Osteoblast (primary cell): Measurements from ENCODE around the gene TTPAL. TPM values are rescaled to one million over a fixed set of nuclear protein-coding genes. Genes with fewer than 3 reads are reported as not detected.
A peak's percentile ranks its signal among the peaks of the same experiment; 100 is the strongest.

ENCODE experiments used
- DNase-seq: peaks from one replicate; pipeline ENCODE4 v3.0.0; 2011; ENCODE audit warnings: low spot score, mixed read lengths; ENCODE audit not compliant: insufficient read length; ENCODE audit errors: missing footprints
- H2AFZ ChIP-seq: 2 replicates; pipeline ENCODE4 v1.6.0; 2011; ENCODE audit warnings: mild to moderate bottlenecking, low read length
- H3K27ac ChIP-seq: 2 replicates; pipeline ENCODE4 v1.5.1; 2011; ENCODE audit warnings: mild to moderate bottlenecking, low read depth, low read length, moderate library complexity
- H3K27me3 ChIP-seq: 2 replicates; pipeline ENCODE4 v1.6.0; 2012; ENCODE audit warnings: mild to moderate bottlenecking, control low read depth, inconsistent platforms, low read length, moderate library complexity; ENCODE audit not compliant: insufficient read depth
- H3K36me3 ChIP-seq: 2 replicates; pipeline ENCODE4 v1.5.1; 2011; ENCODE audit warnings: mild to moderate bottlenecking, low read length, control low read depth, moderate library complexity; ENCODE audit not compliant: insufficient read depth
- H3K4me1 ChIP-seq: 2 replicates; pipeline ENCODE4 v1.5.1; 2011; ENCODE audit warnings: mild to moderate bottlenecking, low read length, control low read depth, moderate library complexity; ENCODE audit not compliant: insufficient read depth
- H3K4me2 ChIP-seq: 2 replicates; pipeline ENCODE4 v1.6.0; 2011; ENCODE audit warnings: mild to moderate bottlenecking, low read length; ENCODE audit not compliant: insufficient read depth
- H3K4me3 ChIP-seq: fragments of 200-600 bp; sonication (generic); 3 replicates; pipeline ENCODE4 v1.5.1; 2012; ENCODE audit warnings: mild to moderate bottlenecking, low read length, inconsistent platforms; ENCODE audit not compliant: insufficient read depth
- H3K79me2 ChIP-seq: 2 replicates; pipeline ENCODE4 v1.6.0; 2012; ENCODE audit warnings: mild to moderate bottlenecking, low read length, control low read depth, inconsistent platforms; ENCODE audit not compliant: insufficient read depth
- H3K9me3 ChIP-seq: 2 replicates; pipeline ENCODE4 v1.5.1; 2011; ENCODE audit warnings: low read depth, low read length, control low read depth
- H4K20me1 ChIP-seq: 2 replicates; pipeline ENCODE4 v1.6.0; 2012; ENCODE audit warnings: mild to moderate bottlenecking, low read length, control low read depth; ENCODE audit not compliant: insufficient read depth
- total RNA-seq: library from RNA; depleted of rRNA; stranded (reverse); fragments of >200 nt; gene quantifications from 2 replicates; pipeline ENCODE4 v1.2.3, GENCODE V29; 2012
- TF ChIP-seq, protein P1 (sequence below): IDR thresholded peaks from 2 replicates; pipeline ENCODE4 v1.5.1; 2011; ENCODE audit warnings: mild to moderate bottlenecking, low read depth, low read length, moderate library complexity; ENCODE audit errors: extremely low read depth

Gene TTPAL
- total RNA-seq, 1 donor: 12.7 TPM

DNA sequence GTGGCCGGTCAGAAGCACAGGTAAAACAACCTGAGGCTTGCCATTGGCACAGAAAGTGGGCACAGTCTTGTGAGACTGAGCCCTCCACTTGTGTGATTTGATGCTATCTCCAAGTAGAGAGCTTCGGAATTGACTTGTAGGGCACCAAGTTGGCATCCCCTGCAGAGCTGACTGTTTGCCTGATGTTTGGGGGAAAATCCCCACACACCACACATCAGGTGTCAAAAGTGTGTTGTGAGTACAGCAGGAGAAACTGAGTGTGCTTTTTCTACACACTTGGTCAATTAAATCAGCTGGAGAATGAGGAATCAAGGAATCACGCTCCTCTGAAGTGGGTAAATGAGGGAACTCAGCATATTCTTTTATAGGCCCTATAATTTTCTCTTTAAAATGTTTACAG, 45.2 kb downstream of the TTPAL start:
- H3K9me3 ChIP-seq: no peaks in the 10 kb centered on the region
- TF ChIP-seq, protein P1, sequence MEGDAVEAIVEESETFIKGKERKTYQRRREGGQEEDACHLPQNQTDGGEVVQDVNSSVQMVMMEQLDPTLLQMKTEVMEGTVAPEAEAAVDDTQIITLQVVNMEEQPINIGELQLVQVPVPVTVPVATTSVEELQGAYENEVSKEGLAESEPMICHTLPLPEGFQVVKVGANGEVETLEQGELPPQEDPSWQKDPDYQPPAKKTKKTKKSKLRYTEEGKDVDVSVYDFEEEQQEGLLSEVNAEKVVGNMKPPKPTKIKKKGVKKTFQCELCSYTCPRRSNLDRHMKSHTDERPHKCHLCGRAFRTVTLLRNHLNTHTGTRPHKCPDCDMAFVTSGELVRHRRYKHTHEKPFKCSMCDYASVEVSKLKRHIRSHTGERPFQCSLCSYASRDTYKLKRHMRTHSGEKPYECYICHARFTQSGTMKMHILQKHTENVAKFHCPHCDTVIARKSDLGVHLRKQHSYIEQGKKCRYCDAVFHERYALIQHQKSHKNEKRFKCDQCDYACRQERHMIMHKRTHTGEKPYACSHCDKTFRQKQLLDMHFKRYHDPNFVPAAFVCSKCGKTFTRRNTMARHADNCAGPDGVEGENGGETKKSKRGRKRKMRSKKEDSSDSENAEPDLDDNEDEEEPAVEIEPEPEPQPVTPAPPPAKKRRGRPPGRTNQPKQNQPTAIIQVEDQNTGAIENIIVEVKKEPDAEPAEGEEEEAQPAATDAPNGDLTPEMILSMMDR: no peak
- H3K4me1 ChIP-seq: peaks cover 26% of the 10 kb centered on the region
- peak overlapping the region; percentile 94 for H3K4me2 ChIP-seq
- H3K27ac ChIP-seq: peak overlapping the region; percentile 100
- no peak overlapping the region for H2AFZ ChIP-seq
- peaks cover 17% of the 10 kb centered on the region for H4K20me1 ChIP-seq
- no peak for DNase-seq
- no peaks in the 10 kb centered on the region for H3K27me3 ChIP-seq
- no peaks in the 10 kb centered on the region for H3K36me3 ChIP-seq
- peaks cover 58% of the 10 kb centered on the region for H3K79me2 ChIP-seq
- H3K4me3 ChIP-seq: peak overlapping the region; percentile 99

DNA sequence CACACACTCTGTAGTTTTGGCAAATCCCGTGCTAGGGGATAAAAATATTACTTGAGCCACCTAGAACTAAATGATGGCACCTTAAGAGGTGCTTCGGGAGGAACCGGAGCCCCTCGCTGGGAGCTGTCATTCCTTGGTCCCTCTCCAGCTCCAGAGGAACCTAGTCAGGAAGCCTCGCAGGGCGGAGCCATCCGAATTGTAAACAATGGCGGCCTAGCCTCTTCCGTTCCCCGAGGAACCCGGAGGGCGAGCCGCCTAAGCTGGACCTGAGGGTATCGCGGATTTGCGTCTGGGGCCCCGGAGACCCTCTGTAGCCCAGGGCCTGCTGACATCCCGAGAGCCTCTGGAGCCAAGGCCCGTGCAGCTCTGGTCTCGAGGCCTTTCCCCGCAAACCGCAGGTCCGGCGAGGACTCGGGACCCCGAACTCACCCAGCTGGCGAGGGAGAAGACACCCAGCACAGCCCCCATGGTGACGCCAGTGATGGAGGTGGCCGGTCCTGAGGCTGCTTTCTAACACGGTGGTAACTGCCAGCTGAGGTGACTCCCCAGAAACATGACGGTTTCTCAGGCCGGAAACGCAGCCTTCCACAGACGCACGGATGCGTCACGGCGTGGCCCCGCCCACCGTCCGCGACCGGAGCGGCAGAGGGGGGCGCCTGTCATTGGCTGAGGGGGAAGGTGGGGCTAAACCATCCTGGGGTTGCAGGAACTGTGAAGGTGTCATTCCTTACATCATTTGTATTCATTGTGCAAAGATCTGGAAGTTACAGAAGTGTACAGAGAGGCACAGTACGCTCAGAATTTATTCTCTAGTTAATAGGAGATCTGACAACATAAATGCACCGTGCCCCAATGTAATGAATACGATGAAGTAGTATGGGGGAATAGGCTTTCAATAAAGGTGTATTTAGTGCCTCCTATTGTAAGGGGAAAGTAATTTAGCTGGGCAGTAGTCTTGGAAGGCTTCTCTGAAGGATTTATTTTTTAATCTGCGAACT, 46.1 kb downstream of the TTPAL start, which contains the start of gene SERINC3:
Gene SERINC3, minus strand, starts transcription at position 587 of the 998 bp plus-strand sequence. Its CDS starts 119 bp downstream, at position 468.
- Histone ChIP-seq H3K79me2 (peaks cover 50% of the 10 kb centered on the region), H3K36me3 (no peaks in the 10 kb centered on the region)
- peak; percentile 96 for DNase-seq

DNA sequence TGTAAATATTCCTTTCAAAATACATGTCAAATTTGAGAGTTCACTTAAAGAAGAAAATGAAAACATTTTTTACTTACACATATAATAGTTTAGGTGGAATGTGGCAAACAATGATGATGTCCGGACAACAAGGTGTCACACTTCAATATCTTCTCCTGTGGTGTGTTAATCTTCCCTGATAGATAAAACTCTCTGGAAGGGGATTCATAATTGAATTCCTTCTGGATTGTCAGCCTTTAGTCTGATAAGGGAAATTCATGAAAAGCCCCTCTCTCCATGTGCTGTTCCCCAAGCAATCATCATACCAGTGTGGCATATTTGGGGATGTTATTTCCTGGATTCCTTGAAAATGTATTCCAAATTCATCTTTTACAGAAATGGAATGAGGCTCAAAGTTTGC, 47.2 kb downstream of the TTPAL start:
- Histone ChIP-seq H3K4me1 (peaks cover 24% of the 10 kb centered on the region), H3K4me2 (peak overlapping the region; percentile 94), H3K9me3 (no peaks in the 10 kb centered on the region), H3K27ac (no peak overlapping the region), H3K4me3 (no peak overlapping the region), H3K27me3 (no peaks in the 10 kb centered on the region), H3K36me3 (no peaks in the 10 kb centered on the region), H3K79me2 (peaks cover 39% of the 10 kb centered on the region), H4K20me1 (peaks cover 17% of the 10 kb centered on the region), H2AFZ (no peak overlapping the region)
- DNase-seq: no peak
- TF ChIP-seq, protein P1: no peak

More for the DNA sequence above, 46.1 kb downstream of the TTPAL start, which contains the start of gene SERINC3:
- H2AFZ ChIP-seq: peak within 1 kb of the TSS; percentile 89
- peaks cover 17% of the 10 kb centered on the region for H4K20me1 ChIP-seq
- H3K27ac ChIP-seq: peak within 1 kb of the TSS; percentile 100
- no peaks in the 10 kb centered on the region for H3K27me3 ChIP-seq
- peaks cover 30% of the 10 kb centered on the region for H3K4me1 ChIP-seq
- no peaks in the 10 kb centered on the region for H3K9me3 ChIP-seq
- peak within 1 kb of the TSS; percentile 94 for H3K4me2 ChIP-seq
- TF ChIP-seq, protein P1: peak; percentile 9
- H3K4me3 ChIP-seq: peak within 1 kb of the TSS; percentile 99

DNA sequence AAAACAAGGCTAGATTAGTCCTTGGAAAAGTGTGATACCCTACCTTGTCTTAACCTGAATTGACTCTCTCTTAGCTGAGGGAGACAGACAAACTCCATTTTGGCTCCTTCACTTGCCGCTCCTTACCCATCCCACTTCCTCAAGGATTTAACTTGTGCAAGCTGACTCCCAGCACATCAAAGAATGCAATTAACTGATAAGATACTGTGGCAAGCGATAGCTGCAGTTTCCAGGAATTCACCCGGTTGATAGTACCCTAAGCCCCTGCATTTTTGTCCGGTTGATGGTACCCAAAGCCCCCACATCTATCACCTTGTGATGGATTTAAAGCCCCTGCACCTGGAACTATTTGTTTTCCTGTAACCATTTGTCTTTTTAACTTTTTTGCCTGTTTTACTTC, 48.1 kb downstream of the TTPAL start:
- H3K79me2 ChIP-seq: peaks cover 31% of the 10 kb centered on the region
- H3K4me3 ChIP-seq: no peak overlapping the region
- H3K9me3 ChIP-seq: no peaks in the 10 kb centered on the region
- DNase-seq: no peak
- no peak overlapping the region for H3K4me2 ChIP-seq
- no peaks in the 10 kb centered on the region for H3K27me3 ChIP-seq
- no peak overlapping the region for H2AFZ ChIP-seq
- peaks cover 17% of the 10 kb centered on the region for H4K20me1 ChIP-seq
- no peaks in the 10 kb centered on the region for H3K36me3 ChIP-seq
- TF ChIP-seq, protein P1: no peak
- no peak overlapping the region for H3K27ac ChIP-seq
- H3K4me1 ChIP-seq: peaks cover 24% of the 10 kb centered on the region
